OCI-LY1 (cell line): ENCODE results near the gene NDUFB6.

Experiments
- H2AFZ ChIP-seq: fragments of 200-600 bp; sonication (generic), shearing (Covaris generic); 2 replicates; pipeline ENCODE4 v1.6.0; 2014; ENCODE audit warnings: antibody characterized with exemption, mild to moderate bottlenecking, low read length
- H3F3A ChIP-seq: fragments of 200-600 bp; sonication (generic), shearing (Covaris generic); 2 replicates; pipeline ENCODE4 v1.6.0; 2014; ENCODE audit warnings: mild to moderate bottlenecking, antibody characterized with exemption, low read length, moderate library complexity; ENCODE audit not compliant: insufficient read depth
- H3K27ac ChIP-seq: fragments of 200-600 bp; sonication (generic); 2 replicates; pipeline ENCODE4 v1.5.1; 2014; ENCODE audit warnings: low read length, mixed run types, mild to moderate bottlenecking, low read depth; ENCODE audit not compliant: poor library complexity, severe bottlenecking
- H3K27me3 ChIP-seq: fragments of 200-600 bp; sonication (generic); 2 replicates; pipeline ENCODE4 v1.6.0; 2014; ENCODE audit warnings: antibody characterized with exemption, mild to moderate bottlenecking, low read length, moderate library complexity; ENCODE audit not compliant: insufficient read depth
- H3K36me3 ChIP-seq: fragments of 200-600 bp; sonication (generic); 2 replicates; pipeline ENCODE4 v1.6.1; 2014; ENCODE audit warnings: mild to moderate bottlenecking, antibody characterized with exemption, low read length, moderate library complexity, mixed read lengths; ENCODE audit not compliant: insufficient read depth
- H3K4me1 ChIP-seq: fragments of 200-600 bp; sonication (generic); 2 replicates; pipeline ENCODE4 v1.5.1; 2014; ENCODE audit warnings: mild to moderate bottlenecking, low read length, moderate library complexity; ENCODE audit not compliant: insufficient read depth, severe bottlenecking
- H3K4me2 ChIP-seq: fragments of 200-600 bp; sonication (generic), shearing (Covaris generic); 2 replicates; pipeline ENCODE4 v1.6.1; 2014; ENCODE audit warnings: low read length
- H3K4me3 ChIP-seq: fragments of 200-600 bp; sonication (generic); 2 replicates; pipeline ENCODE4 v1.5.1; 2014; ENCODE audit warnings: low read length, low read depth, mild to moderate bottlenecking, mixed read lengths; ENCODE audit not compliant: poor library complexity, severe bottlenecking
- H3K79me2 ChIP-seq: fragments of 200-600 bp; shearing (Covaris generic); 2 replicates; pipeline ENCODE4 v1.6.1; 2016; ENCODE audit warnings: mixed run types, low read length, mixed read lengths; ENCODE audit not compliant: insufficient read depth
- H3K9ac ChIP-seq: fragments of 200-600 bp; sonication (generic), shearing (Covaris generic); 2 replicates; pipeline ENCODE4 v1.6.1; 2014; ENCODE audit warnings: mild to moderate bottlenecking, low read length, mixed read lengths
- H3K9me2 ChIP-seq: fragments of 200-600 bp; sonication (generic), shearing (Covaris generic); 2 replicates; pipeline ENCODE4 v1.6.1; 2014; ENCODE audit warnings: low read depth, mild to moderate bottlenecking, low read length, mixed read lengths
- H3K9me3 ChIP-seq: fragments of 200-600 bp; shearing (Covaris generic); 2 replicates; pipeline ENCODE4 v1.6.1; 2014; ENCODE audit warnings: low read length, mixed read lengths
- H4K20me1 ChIP-seq: fragments of 200-600 bp; sonication (generic), shearing (Covaris generic); 2 replicates; pipeline ENCODE4 v1.6.0; 2016; ENCODE audit warnings: mild to moderate bottlenecking, low read length; ENCODE audit not compliant: insufficient read depth
- EZH2 ChIP-seq: fragments of 200-600 bp; sonication (generic), shearing (Covaris generic); IDR thresholded peaks from 2 replicates; pipeline ENCODE4 v1.8.0; 2017; ENCODE audit warnings: borderline replicate concordance, mixed run types, mild to moderate bottlenecking, antibody characterized with exemption, low read length, moderate library complexity, mixed read lengths
- TF ChIP-seq, protein P1 (sequence below): fragments of 200-600 bp; sonication (generic), shearing (Covaris generic); IDR thresholded peaks from 2 replicates; pipeline ENCODE4 v1.5.1; 2017; ENCODE audit warnings: mild to moderate bottlenecking, antibody characterized with exemption, low read length, moderate library complexity, mixed read lengths

Gene NDUFB6

DNA sequence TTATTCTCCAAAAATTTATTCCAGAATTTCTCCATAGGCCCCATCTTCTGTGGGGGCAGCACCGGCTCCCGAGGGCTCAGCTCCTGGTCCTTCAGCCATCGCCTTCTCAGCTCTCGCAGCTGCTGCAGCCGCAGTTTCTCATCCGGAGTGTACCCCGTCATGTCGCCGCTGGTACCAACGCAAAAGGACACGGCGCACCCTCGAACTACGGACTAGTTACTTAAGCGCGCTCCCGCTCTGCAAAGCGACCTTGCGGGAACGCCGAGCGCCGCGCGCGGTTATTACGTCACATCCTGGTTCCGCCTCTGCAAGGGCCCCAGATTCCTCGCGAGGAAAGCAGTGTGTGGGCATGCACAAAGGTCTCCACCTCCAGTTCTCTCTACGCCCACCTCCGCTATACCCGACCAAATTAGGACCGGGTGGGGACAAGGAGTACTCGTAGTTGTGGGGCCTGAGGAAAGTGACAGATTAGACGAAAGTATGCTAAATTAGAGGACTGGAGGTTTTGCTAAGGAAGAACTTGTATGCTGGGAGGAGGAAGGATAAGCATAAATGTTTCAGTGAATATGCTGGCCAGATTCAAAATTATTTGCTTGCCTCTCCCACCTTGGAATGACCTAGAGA is at the start of gene NDUFB6:
Gene NDUFB6, minus strand, starts transcription at position 260 of the 624 bp plus-strand sequence. Its CDS starts 99 bp downstream, at position 161.
- H4K20me1 ChIP-seq = no peaks in the 10 kb centered on the region
- H3K9me3 ChIP-seq = no peaks in the 10 kb centered on the region
- peak within 1 kb of the TSS; percentile 27 for H2AFZ ChIP-seq
- peaks cover 12% of the 10 kb centered on the region; the same call in 1 of the 2 replicates for H3K36me3 ChIP-seq
- peak within 1 kb of the TSS; percentile 85 for H3K4me2 ChIP-seq
- peaks cover 21% of the 10 kb centered on the region for H3K79me2 ChIP-seq
- H3K9me2 ChIP-seq = no peaks in the 10 kb centered on the region
- peak within 1 kb of the TSS; percentile 85 for H3K9ac ChIP-seq
- peak within 1 kb of the TSS; percentile 94 for H3K4me3 ChIP-seq
- H3K27ac ChIP-seq = peak within 1 kb of the TSS; percentile 33
- peaks cover 27% of the 10 kb centered on the region for H3K4me1 ChIP-seq
- no peaks in the 10 kb centered on the region for H3K27me3 ChIP-seq
- H3F3A ChIP-seq = no peaks in the 10 kb centered on the region
- TF ChIP-seq, protein P1, sequence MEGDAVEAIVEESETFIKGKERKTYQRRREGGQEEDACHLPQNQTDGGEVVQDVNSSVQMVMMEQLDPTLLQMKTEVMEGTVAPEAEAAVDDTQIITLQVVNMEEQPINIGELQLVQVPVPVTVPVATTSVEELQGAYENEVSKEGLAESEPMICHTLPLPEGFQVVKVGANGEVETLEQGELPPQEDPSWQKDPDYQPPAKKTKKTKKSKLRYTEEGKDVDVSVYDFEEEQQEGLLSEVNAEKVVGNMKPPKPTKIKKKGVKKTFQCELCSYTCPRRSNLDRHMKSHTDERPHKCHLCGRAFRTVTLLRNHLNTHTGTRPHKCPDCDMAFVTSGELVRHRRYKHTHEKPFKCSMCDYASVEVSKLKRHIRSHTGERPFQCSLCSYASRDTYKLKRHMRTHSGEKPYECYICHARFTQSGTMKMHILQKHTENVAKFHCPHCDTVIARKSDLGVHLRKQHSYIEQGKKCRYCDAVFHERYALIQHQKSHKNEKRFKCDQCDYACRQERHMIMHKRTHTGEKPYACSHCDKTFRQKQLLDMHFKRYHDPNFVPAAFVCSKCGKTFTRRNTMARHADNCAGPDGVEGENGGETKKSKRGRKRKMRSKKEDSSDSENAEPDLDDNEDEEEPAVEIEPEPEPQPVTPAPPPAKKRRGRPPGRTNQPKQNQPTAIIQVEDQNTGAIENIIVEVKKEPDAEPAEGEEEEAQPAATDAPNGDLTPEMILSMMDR = no peak
- no peak for TF ChIP-seq EZH2

DNA sequence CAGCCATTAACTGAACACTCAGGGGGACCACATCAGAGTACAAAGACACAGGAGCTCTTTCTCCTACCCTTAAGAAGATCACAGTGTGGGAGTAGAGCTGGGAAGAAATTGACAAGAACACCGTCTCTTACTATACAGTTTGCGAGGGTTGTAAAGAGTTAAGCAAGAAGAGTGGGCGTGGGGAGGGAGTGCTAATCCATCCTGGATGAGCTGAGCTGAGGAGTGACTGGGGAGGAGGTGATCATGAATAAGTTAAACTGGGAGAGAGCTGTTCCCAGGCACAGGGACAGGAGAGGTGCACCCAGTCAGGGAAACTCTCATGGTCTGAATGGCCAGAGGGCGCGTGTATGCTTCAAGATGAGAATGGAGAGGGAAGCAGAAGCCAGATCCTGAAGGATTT is 45.3 kb upstream of the NDUFB6 start:
- Histone ChIP-seq H3K4me2 (no peak overlapping the region), H2AFZ (no peak overlapping the region), H3K79me2 (no peaks in the 10 kb centered on the region), H4K20me1 (no peaks in the 10 kb centered on the region), H3K9me2 (no peaks in the 10 kb centered on the region), H3K4me1 (no peaks in the 10 kb centered on the region), H3K36me3 (no peaks in the 10 kb centered on the region), H3K9ac (no peak overlapping the region), H3K27me3 (no peaks in the 10 kb centered on the region), H3F3A (no peaks in the 10 kb centered on the region), H3K4me3 (no peak overlapping the region), H3K27ac (no peak overlapping the region), H3K9me3 (no peaks in the 10 kb centered on the region)
- TF ChIP-seq, protein P1 = no peak

DNA sequence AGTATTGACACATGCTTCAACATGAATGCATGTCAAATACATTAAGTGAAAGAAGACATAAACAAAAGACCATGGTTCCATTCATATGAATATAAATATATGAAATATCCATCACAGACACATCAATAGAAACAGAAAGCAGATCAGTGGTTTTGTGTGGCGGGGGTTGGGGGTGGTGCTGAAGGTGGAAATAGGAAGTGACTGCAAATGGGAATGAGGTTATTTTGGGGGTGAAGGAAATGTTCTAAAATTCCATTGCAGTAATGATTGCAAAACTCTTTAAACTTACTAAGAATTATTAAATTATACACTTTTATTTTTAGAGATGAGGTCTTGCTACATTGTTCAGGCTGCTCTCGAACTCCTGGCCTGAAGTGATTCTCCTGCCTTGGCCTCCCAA is 33.9 kb upstream of the NDUFB6 start:
- H3K27me3 ChIP-seq = no peaks in the 10 kb centered on the region
- peaks cover 19% of the 10 kb centered on the region for H3K4me1 ChIP-seq
- no peak overlapping the region for H3K4me3 ChIP-seq
- no peaks in the 10 kb centered on the region for H3K36me3 ChIP-seq
- peaks cover 3% of the 10 kb centered on the region; the same call in 1 of the 2 replicates for H3K9me3 ChIP-seq
- no peak overlapping the region for H3K4me2 ChIP-seq
- H3K9ac ChIP-seq = no peak overlapping the region
- no peaks in the 10 kb centered on the region for H3K79me2 ChIP-seq
- TF ChIP-seq, protein P1 = no peak
- no peak for TF ChIP-seq EZH2
- H4K20me1 ChIP-seq = no peaks in the 10 kb centered on the region
- H3F3A ChIP-seq = no peaks in the 10 kb centered on the region
- no peaks in the 10 kb centered on the region for H3K9me2 ChIP-seq
- no peak overlapping the region for H2AFZ ChIP-seq
- no peak overlapping the region for H3K27ac ChIP-seq
